GM12872 (cell line): ENCODE results near the gene CHD1L.

ENCODE experiments used
- CTCF ChIP-seq: IDR thresholded peaks from 3 replicates; pipeline ENCODE4 v1.5.1; 2011; ENCODE audit warnings: low read depth, mild to moderate bottlenecking, low read length, moderate library complexity; ENCODE audit not compliant: insufficient read depth

Gene CHD1L

GRCh38 chr1:147336291-147336690 is 93.8 kb downstream of the CHD1L start:
- no peak for TF ChIP-seq CTCF

DNA sequence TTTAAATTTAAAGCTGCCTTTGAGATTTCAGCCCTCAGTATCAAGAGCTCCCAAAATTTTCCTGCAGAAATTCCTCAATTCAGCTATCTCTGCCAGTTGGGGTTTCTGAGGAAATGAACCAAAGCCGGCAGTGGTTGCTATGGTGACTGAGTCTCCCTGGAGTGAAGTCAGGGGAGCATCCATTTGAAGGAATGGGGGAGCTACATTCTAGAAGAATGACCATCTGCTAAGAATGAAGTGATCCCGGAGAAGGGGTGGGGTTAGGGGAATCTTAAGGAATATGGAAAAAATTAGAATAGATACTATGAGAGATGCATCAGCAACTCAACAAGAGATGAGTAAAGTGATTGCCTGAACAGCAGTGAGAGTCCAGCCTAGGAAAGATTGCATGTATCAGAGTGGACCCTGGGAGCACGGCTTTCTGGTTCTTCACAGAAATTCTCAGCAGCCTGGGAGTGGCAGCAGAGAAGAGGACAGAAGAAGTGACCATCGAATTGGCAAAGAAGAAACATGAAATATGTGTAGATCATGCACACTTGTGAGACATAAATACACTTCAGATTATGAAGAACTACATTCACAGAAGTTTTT is 94.7 kb downstream of the CHD1L start:
- no peak for TF ChIP-seq CTCF

- no peak for TF ChIP-seq CTCF
Observed at GRCh38 chr1:147338571-147338970, 96.1 kb downstream of the CHD1L start.

DNA sequence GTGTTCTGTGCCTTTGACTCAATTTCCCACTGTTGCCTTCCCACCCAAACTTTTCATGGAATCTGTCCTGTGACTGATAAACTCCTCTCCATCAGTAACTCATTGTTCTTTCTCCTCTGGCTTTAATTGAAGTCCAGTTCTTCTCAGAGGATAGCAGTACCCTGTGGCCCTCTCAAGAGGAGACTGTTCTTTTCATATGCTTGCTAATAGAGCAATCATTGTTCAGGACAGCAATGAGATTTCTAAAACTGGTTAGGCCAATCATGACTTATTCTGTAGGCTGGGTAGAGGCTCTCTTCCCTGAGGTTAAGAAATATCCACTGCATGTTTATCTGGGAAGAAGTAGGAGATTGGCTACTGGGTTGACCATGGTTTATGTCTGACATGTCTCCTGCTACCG is 98.8 kb downstream of the CHD1L start:
- TF ChIP-seq CTCF, result no peak
